HG02943 (cell line): ENCODE data around the gene ADAMTS16.
A peak's percentile ranks its signal among the peaks of the same experiment; 100 is the strongest.

Experiments used
- ATAC-seq: cut with Tn5 transposase; IDR thresholded peaks from one replicate; pipeline ENCODE4 v1.9.1; 2021; ENCODE audit warnings: mild to moderate bottlenecking, low read depth, moderate library complexity; ENCODE audit not compliant: unreplicated experiment

Gene ADAMTS16

DNA sequence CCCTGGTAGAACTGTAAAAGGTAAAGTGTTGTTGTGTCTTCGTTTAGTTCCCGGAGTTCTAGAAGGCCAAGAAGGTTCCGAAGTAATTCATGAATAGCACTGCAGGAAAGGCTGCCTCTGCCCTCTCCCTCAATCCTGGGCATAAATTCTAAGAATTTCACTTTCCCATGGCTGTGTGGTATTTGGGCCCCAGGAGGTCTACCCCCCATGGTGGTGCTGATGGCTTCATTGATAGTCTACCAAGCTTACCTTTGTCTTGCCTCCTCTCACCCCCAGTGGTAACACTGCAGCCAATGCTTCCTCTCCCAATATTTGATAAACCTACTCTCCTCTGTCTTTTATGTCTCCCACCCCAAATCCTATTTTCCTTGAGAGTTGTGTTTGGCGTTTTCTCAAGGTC is 39.5 kb downstream of the ADAMTS16 start:
- ATAC-seq: no peak

DNA sequence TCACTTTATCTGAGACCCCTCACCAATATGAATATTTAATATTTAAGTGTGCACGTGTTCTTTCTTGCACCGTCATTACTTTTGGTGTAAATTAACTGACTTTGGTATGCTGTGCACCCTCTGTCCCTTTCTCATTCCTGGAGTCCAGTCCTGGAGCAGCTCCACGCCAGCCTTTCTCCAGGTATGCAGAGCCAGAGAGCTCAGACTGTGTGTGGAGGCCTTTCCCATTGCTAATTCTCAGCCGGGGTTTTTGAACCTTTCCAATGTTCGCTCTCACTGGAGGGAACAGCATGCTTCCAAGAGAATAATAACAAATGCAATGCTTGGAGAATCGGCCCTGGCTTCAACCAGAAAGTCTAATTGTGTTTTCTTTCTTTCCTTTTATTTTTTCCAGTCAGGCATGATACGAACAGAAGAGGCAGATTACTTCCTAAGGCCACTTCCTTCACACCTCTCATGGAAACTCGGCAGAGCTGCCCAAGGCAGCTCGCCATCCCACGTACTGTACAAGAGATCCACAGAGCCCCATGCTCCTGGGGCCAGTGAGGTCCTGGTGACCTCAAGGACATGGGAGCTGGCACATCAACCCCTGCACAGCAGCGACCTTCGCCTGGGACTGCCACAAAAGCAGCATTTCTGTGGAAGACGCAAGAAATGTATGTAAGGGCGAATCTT is 41.7 kb downstream of the ADAMTS16 start:
- no peak for ATAC-seq

DNA sequence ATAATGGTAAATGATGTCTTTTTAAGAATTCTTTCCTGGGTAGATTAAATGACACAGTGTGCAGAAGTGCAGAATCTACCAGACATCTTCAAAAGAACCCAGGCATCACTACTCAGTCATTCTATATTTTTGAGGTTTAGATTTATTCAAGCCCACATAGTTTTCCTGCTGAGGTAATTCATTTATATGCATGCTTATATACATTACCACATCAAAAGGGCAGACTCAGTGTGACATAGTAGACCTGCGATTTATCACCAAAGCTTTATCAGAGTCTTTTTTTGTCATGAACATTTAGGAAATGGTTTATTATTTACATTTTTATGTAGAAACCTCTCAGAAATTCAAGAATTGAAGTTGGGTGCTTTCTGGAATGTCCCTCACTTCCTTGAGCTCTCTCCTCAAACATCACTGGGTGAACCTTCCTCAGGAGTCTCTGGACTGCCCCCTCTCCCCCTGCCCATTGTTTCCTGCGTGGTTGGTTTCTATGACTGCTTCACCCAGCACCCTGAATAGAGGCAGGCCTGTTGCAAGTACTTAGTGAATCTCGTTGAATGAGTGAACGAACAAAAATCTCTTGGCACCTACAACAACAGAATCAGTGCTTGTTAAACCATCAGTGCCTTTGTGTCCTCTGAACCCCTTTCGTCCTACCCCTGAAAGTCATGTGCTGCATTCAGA is 42.5 kb downstream of the ADAMTS16 start:
- ATAC-seq: no peak

GRCh38 chr5:5183189-5183699 is 43.1 kb downstream of the ADAMTS16 start:
- ATAC-seq: no peak

- no peak for ATAC-seq
These were observed 43.8 kb downstream of the ADAMTS16 start for GRCh38 chr5:5183933-5184332.

GRCh38 chr5:5188376-5189050 is 48.4 kb downstream of the ADAMTS16 start:
- ATAC-seq: no peak

DNA sequence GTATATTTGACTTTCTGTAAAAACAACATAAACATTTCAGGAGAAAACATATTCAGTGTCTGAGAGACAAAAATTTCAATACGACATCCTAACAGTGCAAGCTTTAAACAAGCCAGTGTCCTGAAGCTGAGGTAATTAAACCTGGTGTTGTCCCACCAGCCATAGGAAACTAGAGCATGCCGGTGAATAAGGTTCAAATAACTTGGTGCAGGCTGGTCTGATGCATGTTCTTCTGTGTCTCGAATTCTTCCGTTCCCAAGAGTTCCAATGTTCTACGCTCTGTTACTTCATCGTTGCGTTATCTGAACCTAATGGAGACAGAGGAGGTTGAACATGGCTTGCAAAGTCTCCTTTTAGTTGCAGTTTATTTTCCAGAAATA is 48.9 kb downstream of the ADAMTS16 start:
- no peak for ATAC-seq

DNA sequence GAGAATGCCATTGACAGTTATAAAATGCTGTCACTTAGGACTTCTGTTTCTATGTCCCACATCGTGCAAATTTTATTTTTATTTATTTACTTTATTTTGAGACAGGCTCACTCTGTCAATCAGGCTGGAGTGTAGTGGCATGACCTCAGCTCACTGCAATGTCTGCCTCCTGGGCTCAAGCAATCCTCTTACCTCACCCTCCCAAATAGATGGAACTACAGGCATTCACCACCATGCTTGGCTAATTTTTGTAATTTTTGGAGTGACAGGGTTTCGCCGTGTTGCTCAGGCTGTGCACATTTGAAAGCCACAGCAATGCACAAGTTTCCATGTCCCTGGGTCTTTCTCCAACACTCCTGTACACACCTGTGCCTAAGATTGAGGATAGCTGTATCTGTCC is 51.8 kb downstream of the ADAMTS16 start:
- no peak for ATAC-seq

DNA sequence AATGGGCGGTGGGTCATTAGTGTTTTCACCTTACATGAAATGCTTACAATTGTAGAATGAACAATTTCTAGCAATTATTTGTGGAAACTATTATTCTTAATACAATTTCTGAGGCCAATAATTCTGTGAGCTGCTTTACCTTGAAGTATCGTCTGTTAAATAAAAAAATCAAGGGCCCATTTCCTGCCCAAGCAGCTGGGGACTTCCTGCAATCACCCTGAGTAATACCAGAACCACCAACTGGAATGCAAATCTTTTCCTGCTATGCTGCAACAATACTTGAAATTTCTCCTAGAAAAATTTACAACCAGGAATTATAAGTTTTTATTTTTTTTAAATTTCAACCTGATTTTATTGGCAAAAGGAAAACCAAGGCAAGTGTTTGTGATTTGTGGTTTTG is 52.6 kb downstream of the ADAMTS16 start:
- ATAC-seq: no peak

DNA sequence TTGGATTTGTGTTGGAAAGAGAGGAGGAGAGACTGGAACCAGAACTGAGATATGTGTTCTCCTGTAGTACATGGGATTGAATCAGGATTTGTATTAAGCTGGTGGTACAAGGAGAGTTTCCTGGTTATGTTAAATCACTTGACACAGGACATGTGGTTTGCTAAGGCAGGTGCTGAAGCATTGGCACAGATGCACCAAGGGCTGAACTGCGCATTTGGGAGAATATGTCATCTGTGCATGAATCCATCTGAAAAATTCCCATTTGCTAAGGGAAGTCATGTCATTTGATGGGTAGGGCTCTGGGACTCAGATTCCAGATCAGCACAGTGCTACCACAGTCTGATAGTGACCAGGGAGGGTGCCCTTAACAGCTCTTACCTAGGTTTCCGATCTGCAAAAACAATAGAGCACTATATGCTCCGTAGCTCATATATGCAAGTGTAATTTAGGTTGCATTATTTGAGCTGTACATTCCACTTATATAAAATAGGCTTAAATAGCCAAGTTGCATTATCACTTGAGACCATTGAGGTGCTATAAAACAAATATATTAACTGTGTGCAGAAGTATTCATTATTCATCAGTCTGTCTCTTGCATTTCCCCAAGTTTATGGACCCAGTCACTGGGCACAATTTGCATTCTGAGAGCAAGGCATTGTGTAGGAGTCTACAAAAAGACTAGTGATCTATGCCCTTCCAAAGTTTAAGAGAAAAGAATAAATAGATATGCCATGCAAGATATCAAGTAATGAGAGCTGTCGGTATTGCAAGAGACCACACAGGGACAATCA is 55.2 kb downstream of the ADAMTS16 start:
- no peak for ATAC-seq

DNA sequence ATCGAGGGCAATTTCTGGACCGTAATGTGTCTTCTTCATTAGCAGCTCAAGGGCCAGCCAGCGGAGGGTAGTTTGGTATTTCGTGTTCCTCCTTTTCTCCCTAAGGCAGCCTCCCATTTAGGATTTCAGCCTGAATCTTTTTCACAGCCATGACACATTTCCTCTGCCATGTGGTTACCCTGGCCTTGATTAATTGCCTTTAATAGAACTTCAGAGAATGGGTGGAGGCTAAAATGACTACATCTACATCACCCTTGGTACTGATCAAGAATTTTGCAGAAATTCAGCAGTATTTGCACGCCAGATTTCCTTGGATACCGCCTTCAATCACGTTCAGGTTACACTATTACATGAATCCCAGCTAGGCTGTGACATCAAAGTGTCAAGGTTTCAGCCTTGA is 58.0 kb downstream of the ADAMTS16 start:
- ATAC-seq: no peak

- no peak for ATAC-seq
These were observed 58.7 kb downstream of the ADAMTS16 start for GRCh38 chr5:5198815-5199214.

DNA sequence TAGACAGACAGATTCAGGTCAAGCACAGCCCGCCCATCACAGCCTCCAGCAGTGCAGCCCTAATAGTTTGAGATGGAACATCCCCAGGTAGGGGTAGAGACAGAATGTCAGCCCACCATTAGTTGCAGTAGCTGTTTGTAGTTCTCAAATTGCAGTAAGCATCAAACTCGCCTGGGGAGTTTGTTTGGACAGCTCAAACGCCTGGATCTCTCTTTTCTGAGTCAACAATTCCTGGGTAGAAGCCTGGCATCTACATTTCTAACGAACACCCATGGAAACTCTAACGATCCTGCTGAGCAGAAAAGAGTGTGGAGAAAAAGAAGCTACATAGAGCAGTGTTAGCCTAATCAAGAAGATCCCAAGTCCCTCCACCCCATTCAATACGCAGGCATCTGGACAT is 59.4 kb downstream of the ADAMTS16 start:
- no peak for ATAC-seq

- no peak for ATAC-seq
These were observed 60.0 kb downstream of the ADAMTS16 start for GRCh38 chr5:5200133-5200532.

GRCh38 chr5:5202321-5202720 is 62.2 kb downstream of the ADAMTS16 start:
- no peak for ATAC-seq

- no peak for ATAC-seq
These were observed 63.3 kb downstream of the ADAMTS16 start for GRCh38 chr5:5203451-5203850.

DNA sequence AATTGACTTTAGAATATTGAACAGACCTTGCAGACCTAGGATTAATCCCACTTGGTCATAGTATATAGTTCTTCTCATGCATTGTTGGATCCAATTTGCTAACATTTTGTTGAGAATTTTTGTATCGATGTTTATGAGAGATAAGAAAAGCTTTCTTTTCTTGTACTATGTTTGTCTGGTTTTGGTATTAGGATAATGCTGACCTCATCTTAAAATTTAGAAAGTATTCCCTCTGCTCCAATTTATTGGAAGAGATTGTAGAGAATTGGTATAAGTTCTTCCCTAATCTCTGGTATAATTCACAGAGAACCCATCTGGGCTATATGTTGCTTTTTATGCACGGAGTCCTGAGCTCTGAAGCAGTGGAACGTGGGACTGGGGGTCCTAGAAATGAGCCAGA is 67.7 kb downstream of the ADAMTS16 start:
- ATAC-seq: no peak

- ATAC-seq: no peak
These were observed 69.0 kb downstream of the ADAMTS16 start for GRCh38 chr5:5209089-5209488.

DNA sequence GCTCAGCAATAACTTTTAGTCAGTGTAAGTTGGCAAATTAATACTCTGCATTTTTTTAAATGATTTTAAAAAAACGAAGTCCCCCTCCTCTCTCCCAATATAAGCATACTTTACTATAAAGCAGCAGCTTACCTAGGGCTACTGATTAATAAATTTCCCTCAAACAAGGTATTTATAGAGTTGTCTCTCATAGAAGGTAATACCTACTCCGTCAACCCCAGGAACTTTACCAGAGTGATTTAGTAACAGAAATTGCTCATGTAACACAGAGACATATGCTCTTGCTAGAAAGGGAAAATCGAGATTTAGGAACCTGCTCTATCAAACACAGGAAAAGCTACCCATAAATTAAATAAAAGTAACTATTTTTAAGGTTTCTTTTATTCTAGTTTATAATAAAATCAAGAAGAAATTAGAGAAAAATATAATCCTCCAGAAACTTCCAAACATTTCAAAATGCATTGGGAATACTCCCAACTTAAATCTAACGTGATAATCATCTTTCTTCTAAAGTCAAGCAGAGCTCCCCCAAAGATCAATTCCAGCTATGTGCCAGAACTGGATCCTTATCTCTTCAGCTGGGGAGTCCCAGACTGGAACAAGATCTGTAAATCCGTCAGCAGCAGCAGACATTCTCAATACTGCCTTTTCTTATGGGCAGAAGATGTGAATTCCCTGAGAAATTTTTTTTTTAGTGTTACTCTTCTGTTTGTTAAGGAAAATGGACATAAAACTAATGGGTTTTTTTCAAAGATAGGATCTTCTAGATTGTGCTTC is 69.6 kb downstream of the ADAMTS16 start:
- ATAC-seq: no peak

DNA sequence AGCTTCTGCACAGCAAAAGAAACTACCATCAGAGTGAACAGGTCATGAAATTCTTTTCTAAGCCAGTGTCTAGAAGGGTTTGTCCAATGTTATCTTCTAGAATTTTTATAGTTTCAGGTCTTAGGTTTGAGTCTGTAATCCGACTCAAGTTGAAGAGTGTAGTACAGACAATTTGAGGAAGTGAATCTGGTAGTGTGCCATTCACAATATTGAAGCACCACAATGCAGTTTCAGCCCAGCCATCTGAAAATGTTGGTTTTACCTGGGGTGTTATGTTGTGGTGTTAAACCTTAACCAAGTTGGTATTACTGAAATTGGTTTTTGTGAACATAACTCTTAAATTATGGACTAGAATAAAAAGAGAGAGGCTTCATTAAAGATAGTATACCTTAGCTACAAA is 77.2 kb downstream of the ADAMTS16 start:
- ATAC-seq: peak; percentile 90
